NCI-H2029 (cell line): ENCODE results near the gene AJUBA.
"Not testable (repeated sequence)": the region's sequence is repeated elsewhere in the genome, so short reads cannot be mapped to it uniquely, and the experiment has no call there.

Experiments used
- DNase-seq: peaks from one replicate; lab custom pipeline; 2025; lab: John Stamatoyannopoulos, UW

AJUBA gene

GRCh38 chr14:22982477-22983245 lies at the start of gene AJUBA:
AJUBA (minus strand) TSS chr14:22982551; CDS start chr14:22982266, 285 bp downstream.
- peak; percentile 87 for DNase-seq

GRCh38 chr14:23030936-23031335 lies 48.6 kb upstream of the AJUBA start:
- DNase-seq, result no peak

DNA sequence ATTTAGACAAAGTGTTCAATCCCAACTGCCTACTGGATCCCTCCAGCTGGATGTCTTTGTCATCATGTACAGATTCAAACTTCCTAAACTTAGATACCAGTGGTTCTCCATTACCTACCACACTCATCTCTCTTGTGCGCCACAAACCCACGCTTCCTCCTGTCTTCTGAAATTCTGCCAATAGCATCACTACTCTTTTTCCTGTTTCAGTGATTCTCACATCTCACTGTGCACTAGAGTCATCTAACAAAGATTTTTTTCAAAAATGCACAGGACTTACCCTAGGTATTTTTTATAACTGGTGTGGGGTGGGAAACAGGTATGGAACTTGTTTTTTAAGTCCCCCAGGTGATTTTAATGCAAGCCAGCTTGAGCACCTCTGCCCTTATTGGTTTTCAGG lies 46.4 kb upstream of the AJUBA start:
- no peak for DNase-seq

DNA sequence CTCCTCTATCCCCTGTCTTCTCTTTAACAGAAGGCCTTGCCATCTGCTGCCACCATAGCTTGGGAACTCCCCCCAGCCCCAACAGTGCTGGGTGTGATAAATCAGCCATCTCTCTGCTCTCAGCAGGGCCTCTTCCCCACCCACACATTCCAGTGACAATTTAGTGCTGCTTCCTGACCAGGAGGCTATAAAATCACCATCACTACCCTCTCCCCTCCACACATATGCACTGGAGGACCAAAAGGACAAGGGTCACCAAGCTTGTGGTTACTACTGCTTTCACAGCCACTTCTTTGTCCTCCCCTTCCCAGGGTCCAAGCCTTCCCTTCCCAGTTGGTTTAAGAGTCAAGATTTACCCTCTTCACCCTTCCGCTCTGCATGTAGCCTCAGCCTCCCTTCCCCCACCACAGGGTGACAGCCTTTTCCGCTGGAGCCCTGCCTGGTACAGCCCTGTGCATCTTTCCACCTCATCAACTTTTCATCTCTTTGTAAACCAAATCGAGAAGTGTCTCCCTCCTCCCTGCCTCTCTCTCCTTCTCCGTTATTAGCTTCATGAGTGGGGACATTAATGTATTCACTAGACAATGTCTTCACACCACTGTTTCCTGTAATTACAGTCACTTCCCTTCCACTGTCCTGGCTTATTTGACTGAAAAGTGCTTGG lies 42.9 kb upstream of the AJUBA start:
- DNase-seq, result no peak

DNA sequence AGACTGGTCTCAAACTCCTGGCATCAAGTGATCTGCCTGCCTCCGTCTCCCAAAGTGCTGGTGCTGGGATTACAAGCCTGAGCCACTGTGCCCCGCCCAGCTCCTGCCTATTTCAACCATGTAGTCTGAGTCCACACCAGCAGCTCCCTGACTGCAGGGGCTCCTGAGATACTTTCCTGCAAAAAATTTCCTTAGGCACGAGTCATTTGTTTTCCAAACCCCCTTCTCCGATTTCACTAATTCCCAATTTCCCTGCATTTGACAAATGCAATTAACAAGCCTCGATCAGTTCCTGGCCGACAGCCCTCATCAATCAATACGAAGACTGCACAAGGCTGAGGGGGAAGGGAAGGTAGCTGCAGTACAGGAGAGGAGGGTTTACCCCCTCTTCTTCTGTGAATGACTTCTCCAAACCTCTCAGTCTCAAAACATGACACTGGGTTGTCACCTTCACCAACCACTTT lies 42.3 kb upstream of the AJUBA start:
- DNase-seq, result no peak

GRCh38 chr14:23023795-23024152 lies 41.4 kb upstream of the AJUBA start:
- DNase-seq, result no peak

DNA sequence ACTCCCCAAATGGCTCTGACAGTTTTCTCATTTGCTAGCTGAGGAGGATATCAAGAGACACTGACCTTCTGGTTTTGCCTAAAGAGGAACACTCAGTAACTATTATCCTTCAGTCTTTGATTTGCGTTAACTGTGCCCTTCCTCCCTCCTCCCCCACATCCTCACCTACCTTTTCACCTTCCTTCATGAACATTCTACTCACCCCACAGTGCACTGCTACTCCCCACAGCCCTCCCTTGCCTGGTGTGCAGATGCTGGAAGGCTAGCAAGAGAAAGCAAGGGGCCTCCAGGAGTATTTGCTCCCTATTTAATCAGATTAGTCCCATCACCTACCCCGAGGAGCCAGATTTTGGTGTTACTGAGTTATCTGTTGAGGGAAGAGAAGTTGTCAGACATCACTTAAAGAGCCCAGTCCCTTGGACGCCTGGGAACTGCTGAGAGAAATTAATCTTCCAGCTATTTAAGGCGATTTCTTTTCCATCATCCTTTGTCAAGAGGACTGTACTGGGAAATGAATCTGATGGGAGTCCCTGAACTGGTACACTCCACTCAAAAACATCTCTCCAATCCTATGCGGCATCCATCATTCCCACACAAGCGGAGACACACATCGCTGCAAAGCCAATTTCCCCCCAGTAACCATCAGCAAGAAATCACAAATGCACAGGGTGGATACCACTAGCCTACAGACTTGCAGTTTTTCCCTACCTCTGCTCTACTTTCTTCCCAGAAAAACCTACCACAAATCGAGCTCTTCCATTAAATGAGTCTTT lies 40.9 kb upstream of the AJUBA start:
- DNase-seq, result no peak

DNA sequence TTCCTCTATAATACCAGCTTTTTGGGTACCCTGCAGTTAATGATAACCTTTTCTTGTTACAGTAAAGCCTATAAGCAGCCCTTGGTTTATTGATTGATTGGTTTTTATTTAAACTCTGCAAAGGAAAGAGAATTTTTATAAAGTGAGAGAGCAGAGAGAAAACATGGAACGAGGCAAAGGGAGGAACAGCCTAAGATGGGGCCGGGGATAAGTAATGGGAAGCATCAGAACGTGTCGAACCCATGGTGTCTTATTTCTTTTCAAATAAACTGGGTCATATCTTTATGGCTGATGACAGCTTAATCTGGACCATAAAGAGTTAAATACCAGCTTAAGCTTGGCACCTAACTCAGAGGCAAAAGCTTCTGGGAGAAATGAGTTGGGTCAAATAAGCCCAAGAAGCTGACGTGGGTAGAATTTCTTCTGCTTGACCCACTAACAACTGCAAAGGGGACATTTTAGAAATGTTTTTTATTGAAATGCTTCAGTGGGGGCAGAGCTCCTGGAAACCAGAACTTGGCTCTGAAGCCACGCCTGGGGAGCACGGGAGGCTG lies 39.6 kb upstream of the AJUBA start:
- no peak for DNase-seq

- no peak for DNase-seq
Measured at GRCh38 chr14:23021434-23021833, 39.1 kb upstream of the AJUBA start.

DNA sequence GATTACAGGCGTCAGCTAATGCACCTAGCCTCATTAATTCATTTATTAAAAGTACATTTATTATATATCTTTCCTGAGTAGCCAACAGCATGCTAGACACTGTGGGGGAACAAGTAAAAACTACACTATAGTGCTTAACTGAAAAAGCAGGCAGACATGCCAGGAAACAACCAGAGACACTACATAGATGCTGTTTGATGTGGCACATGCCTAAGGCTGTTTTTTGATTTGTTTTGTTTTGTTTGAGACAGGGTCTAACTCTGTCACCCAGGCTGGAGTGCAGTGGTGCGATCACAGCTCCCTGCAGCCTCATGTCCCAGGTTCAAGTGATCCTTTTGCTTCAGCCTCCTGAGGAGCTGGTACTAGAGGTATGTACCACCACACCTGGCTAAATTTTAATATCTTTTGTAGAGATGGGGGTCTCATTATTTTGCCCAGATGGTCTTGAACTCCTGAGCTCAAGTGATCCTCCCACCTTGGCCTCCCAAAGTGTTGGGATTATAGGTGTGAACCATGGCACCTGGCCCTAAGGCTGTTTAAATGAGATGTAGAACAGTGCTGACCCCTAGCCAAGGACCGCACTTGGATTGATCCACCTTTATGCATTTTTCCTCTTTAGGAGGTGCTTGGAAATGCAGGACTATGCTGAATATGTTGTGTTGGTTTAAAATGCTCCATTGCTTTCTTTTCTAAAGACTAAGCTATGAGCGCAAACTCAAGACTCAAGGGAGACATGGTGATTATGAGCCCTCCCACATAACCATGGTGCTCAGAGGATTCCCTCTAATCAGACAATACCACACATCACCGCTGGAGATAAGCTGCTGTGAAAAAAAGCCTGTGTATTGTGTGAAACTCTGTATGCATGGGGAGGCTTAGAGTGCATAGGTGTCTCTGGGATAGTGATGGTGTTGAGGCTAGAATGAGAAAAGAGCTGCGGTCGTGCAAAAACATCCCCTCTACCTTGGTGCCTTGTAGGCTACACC lies 38.1 kb upstream of the AJUBA start:
- no peak for DNase-seq

- no peak for DNase-seq
Measured at GRCh38 chr14:23018107-23018506, 35.8 kb upstream of the AJUBA start.

- DNase-seq, result no peak
Measured at GRCh38 chr14:23017091-23017490, 34.7 kb upstream of the AJUBA start.

DNA sequence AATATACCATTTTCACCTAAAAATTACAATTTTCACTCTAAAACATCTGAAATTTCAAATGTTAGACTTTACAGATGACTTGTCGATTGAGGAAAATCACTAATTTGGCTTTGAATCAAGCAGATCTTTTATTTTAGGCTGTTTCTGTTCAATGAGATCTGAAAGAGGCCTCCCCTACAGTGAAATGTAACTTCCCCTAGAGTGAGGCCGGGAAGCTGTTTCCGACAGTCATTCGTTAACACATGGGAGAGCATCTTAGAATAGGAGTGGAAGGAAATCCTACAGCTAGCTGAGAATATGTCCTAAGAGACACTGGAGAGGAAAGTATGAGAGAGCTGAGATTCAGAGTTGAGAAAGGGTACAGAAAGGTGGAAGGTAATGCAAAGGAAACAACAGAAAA lies 33.3 kb upstream of the AJUBA start:
- DNase-seq, result no peak

DNA sequence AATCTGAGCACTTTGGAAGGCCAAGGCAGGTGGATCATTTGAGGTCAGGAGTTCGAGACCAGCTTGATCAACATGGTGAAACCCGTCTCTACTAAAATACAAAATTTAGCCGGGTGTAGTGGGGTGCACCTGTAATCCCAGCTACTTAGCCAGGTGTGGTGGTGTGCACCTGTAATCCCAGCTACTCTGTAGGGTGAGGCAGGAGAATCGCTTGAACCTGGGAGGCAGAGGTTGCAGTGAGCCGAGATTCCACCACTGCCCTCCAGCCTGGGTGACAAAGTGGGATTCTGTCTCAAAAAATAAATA lies 31.4 kb upstream of the AJUBA start:
- not testable (repeated sequence) for DNase-seq

DNA sequence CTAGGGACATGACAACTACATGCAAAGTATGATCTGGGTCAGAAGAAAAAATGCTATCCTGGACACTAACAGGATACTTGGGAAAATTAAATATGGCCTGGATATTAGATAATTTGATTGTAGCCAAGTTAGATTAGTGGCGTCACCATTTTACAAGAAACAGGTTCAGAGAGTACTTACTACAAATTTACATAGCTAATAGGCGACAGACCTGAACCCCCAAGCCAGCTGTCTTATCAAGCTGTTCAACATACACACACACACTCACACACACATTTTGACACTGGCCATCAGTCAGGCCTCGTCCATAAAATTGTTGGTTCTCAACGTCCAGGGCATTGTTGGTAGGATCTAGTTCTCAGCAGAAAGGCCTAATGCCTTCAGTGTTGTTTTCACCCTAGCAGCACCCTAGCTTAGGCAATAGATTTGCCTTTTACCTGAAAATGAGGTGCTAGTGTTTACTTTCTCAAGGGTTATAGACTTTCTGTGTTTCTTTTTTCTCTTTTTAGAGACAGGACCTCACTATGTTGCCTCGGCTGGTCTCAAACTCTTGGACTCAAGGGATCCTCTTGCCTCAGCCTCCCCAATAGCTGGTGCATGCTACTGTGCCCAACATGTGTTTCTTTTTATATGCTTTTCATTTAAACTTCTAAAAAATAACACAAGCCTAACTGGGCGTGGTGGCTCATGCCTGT lies 30.9 kb upstream of the AJUBA start:
- DNase-seq, result no peak

- DNase-seq, result peak; percentile 97
Measured at GRCh38 chr14:23009939-23010726, 27.8 kb upstream of the AJUBA start, which contains the start of gene C14orf93. C14orf93 (minus strand) TSS chr14:23010143; CDS start chr14:22999023, 11,120 bp downstream.

DNA sequence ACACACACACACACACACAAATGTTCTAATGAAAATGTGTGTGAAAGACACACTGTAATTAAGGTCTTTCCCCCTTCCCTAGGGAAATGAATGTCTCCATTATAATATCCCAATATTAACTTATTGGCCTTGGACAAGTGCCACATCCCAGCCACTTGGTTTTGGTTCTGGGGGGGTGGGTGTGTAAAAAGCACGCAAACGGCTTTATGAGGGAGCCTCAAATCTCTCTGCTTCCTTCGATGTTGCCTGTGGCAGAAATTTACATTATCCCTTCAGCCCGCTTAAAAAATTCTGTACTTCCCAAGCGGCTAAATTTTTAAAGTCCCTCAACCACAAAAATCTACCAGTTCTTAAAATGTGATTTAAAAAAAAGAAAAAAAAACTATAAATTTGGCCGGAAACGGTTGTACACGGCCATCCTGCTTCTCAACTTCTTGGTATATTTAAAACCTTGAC lies 27.2 kb upstream of the AJUBA start:
- DNase-seq, result no peak

DNA sequence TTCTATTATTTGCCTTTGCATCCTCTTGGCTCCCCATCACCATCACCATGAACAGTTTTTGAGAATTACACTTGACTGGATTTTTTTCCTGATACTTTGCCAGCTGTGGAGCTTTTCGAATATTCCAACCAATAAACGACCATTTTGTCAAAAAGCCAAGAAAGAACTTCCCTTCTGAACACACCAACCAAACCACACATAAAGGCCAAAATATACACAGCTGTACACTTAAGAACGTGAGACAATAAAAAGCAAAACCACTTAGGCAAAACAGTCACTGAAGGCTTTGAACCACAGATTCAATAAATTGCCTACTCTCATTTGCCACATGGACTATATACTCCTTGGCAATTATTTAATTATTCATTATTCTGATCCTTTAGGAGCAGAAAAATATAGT lies 26.5 kb upstream of the AJUBA start:
- DNase-seq, result peak; percentile 79

GRCh38 chr14:23006544-23007419 lies 24.4 kb upstream of the AJUBA start:
- DNase-seq, result peak; percentile 100
